GM23248 (cell line): ENCODE results near the gene IL2RA.

Experiments
- EZH2 ChIP-seq: fragments of 200-600 bp; sonication (generic); IDR thresholded peaks from 2 replicates; pipeline ENCODE4 v1.6.1; 2018; ENCODE audit warnings: antibody characterized with exemption, mild to moderate bottlenecking; ENCODE audit not compliant: insufficient read depth, poor library complexity, severe bottlenecking
- EZH2phosphoT487 ChIP-seq: fragments of 200-600 bp; sonication (generic); IDR thresholded peaks from 2 replicates; pipeline ENCODE4 v1.6.1; 2018; ENCODE audit warnings: antibody characterized with exemption, moderate library complexity, mild to moderate bottlenecking, low read depth; ENCODE audit not compliant: insufficient read depth

DNA sequence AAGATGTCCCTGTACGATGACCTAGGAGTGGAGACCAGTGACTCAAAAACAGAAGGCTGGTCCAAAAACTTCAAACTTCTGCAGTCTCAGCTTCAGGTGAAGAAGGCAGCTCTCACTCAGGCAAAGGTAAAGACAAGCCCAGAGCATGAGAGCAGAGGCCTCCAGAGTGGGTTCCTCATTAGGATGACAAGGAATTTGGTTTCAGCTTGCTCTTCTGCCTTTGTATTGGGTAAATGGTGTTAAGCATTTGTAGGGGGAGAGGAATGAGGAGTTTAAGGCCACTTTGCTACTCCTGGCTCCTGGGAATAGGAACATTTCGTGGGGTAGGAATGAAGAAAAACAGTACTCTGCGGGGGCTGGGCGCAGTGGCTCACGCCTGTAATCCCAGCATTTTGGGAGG lies 34.9 kb upstream of the IL2RA start:
- TF ChIP-seq EZH2 (no peak), EZH2phosphoT487 (no peak)
